GM23338 (cell line): ENCODE data around the gene ANOS1. TPM values are rescaled to one million over a fixed set of nuclear protein-coding genes. Genes with fewer than 3 reads are reported as not detected.

Experiments
- ATAC-seq: fragments of 200-7000 bp; cut with Tn5 transposase; 3 replicates; pipeline ENCODE4 v1.9.1; 2020
- DNase-seq: peaks from one replicate; pipeline ENCODE4 v3.0.0-alpha.2; 2015; ENCODE audit warnings: low spot score
- H2AFZ ChIP-seq: fragments of 200-600 bp; sonication (generic); 2 replicates; pipeline ENCODE4 v1.8.0; 2016; ENCODE audit warnings: antibody characterized with exemption, mild to moderate bottlenecking, moderate library complexity
- H3F3A ChIP-seq: fragments of 200-600 bp; sonication (generic); replicated peaks from 2 replicates; pipeline ENCODE4 v1.8.0; 2017; ENCODE audit warnings: antibody characterized with exemption, mixed run types, low read depth
- H3K27ac ChIP-seq: fragments of 200-600 bp; sonication (generic); 2 replicates; pipeline ENCODE4 v1.6.1; 2016; ENCODE audit warnings: low read depth
- H3K27me3 ChIP-seq: fragments of 200-600 bp; sonication (generic); 2 replicates; pipeline ENCODE4 v1.8.0; 2016; ENCODE audit warnings: mild to moderate bottlenecking, mixed run types, moderate library complexity; ENCODE audit not compliant: insufficient read depth
- H3K36me3 ChIP-seq: fragments of 200-600 bp; sonication (generic); 2 replicates; pipeline ENCODE4 v1.8.0; 2016; ENCODE audit warnings: mild to moderate bottlenecking; ENCODE audit not compliant: insufficient read depth
- H3K4me1 ChIP-seq: fragments of 200-600 bp; sonication (generic); 2 replicates; pipeline ENCODE4 v1.8.0; 2016; ENCODE audit warnings: mild to moderate bottlenecking, moderate library complexity; ENCODE audit not compliant: insufficient read depth
- H3K4me2 ChIP-seq: fragments of 200-600 bp; sonication (generic); 2 replicates; pipeline ENCODE4 v1.7.1; 2017; ENCODE audit warnings: mixed run types
- H3K4me3 ChIP-seq: fragments of 200-600 bp; sonication (generic); 2 replicates; pipeline ENCODE4 v1.6.1; 2016; ENCODE audit warnings: mixed run types
- H3K79me2 ChIP-seq: fragments of 200-600 bp; sonication (generic); replicated peaks from 2 replicates; pipeline ENCODE4 v1.8.0; 2017; ENCODE audit warnings: mild to moderate bottlenecking; ENCODE audit not compliant: insufficient read depth
- H3K9me2 ChIP-seq: fragments of 200-600 bp; sonication (generic); 2 replicates; pipeline ENCODE4 v1.8.0; 2017; ENCODE audit not compliant: insufficient read depth
- H4K20me1 ChIP-seq: fragments of 200-600 bp; sonication (generic); replicated peaks from 2 replicates; pipeline ENCODE4 v1.8.0; 2017; ENCODE audit warnings: mild to moderate bottlenecking; ENCODE audit not compliant: insufficient read depth
- H3K27ac Mint-ChIP-seq: 2 replicates; pipeline ENCODE4 v1.8.0; 2020; ENCODE audit warnings: inconsistent platforms, mild to moderate bottlenecking, moderate library complexity, mixed read lengths
- H3K27me3 Mint-ChIP-seq: 3 replicates; pipeline ENCODE4 v1.8.0; 2022; ENCODE audit warnings: low read depth, mild to moderate bottlenecking, moderate library complexity, mixed read lengths, inconsistent platforms; ENCODE audit not compliant: insufficient read depth, poor library complexity
- H3K36me3 Mint-ChIP-seq: 3 replicates; pipeline ENCODE4 v1.8.0; 2021; ENCODE audit warnings: low read depth, mild to moderate bottlenecking, inconsistent platforms, moderate library complexity, mixed read lengths
- H3K4me1 Mint-ChIP-seq: 3 replicates; pipeline ENCODE4 v1.8.0; 2020; ENCODE audit warnings: mild to moderate bottlenecking, inconsistent platforms, mixed read lengths
- H3K4me3 Mint-ChIP-seq: 3 replicates; pipeline ENCODE4 v1.8.0; 2021; ENCODE audit warnings: moderate library complexity, mild to moderate bottlenecking, inconsistent platforms, mixed read lengths
- H3K9me3 Mint-ChIP-seq: 3 replicates; pipeline ENCODE4 v1.8.0; 2020; ENCODE audit warnings: moderate library complexity, mild to moderate bottlenecking, inconsistent platforms, mixed read lengths
- CREB1 ChIP-seq: fragments of 250-450 bp; sonication (Bioruptor Pico); IDR thresholded peaks from 2 replicates; pipeline ENCODE4 v1.5.0; 2020; ENCODE audit warnings: low read depth, mild to moderate bottlenecking, moderate library complexity
- EZH2 ChIP-seq: fragments of 200-600 bp; sonication (generic); IDR thresholded peaks from one replicate; pipeline ENCODE4 v1.8.0; 2017; ENCODE audit warnings: antibody characterized with exemption, mild to moderate bottlenecking, low read depth; ENCODE audit not compliant: unreplicated experiment
- JUNB ChIP-seq: IDR thresholded peaks from one replicate; pipeline ENCODE4 v1.6.1; 2016; ENCODE audit warnings: antibody characterized with exemption; ENCODE audit not compliant: unreplicated experiment
- NANOG ChIP-seq: IDR thresholded peaks from 2 replicates; pipeline ENCODE4 v1.6.1; 2016; ENCODE audit warnings: antibody characterized with exemption, borderline replicate concordance
- POLR2AphosphoS5 ChIP-seq: IDR thresholded peaks from 2 replicates; pipeline ENCODE4 v1.6.1; 2016; ENCODE audit warnings: antibody characterized with exemption, low read depth
- ZNF114 ChIP-seq: fragments of 250-450 bp; sonication (Bioruptor Pico); IDR thresholded peaks from 2 replicates; pipeline ENCODE4 v1.5.0; 2020; ENCODE audit warnings: mild to moderate bottlenecking, moderate library complexity
- ZNF331 ChIP-seq: fragments of 250-450 bp; sonication (Bioruptor Pico); IDR thresholded peaks from 2 replicates; pipeline ENCODE4 v1.5.0; 2020; ENCODE audit warnings: low read depth, mild to moderate bottlenecking, moderate library complexity
- polyA plus RNA-seq: library from polyadenylated mRNA; unstranded; fragments of >200 nt; fragmentation: Nextera tagmentation; extraction: Ambion mirVana; gene quantifications from 2 replicates; pipeline ENCODE4 v1.2.1, GENCODE V29; 2016
- total RNA-seq: library from RNA; depleted of rRNA; stranded (reverse); fragments of >200 nt; shearing (Covaris generic); gene quantifications from 2 replicates; pipeline ENCODE4 v1.2.3, GENCODE V29; 2014
- TF ChIP-seq, protein P1 (sequence below): fragments of 250-450 bp; sonication (Bioruptor Pico); IDR thresholded peaks from 2 replicates; pipeline ENCODE4 v1.5.0; 2020; ENCODE audit warnings: mild to moderate bottlenecking, moderate library complexity
- TF ChIP-seq, protein P2 (sequence below): IDR thresholded peaks from 2 replicates; pipeline ENCODE4 v1.6.1; 2016; ENCODE audit warnings: antibody characterized with exemption

The ANOS1 gene
- total and polyA plus RNA-seq, 2 experiments from 2014 or later: 21.8 to 68.5 TPM

DNA sequence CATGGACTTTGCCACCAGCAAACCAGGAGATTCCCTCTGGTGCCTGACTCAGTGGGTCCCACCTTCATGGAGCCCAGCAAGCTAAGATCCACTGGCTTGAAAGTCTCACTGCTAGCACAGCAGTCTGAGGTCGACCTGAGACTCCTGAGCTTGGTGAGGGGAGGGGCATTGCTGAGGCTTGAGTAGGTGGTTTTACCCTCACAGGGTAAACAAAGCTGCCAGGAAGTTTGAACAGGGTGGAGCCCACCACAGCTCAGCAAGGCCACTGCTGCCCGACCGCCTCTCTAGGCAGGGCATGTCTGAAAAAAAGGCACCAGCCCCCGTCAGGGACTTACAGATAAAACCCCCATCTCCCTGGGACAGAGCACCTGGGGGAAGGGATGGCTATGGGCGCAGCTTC lies 41.2 kb upstream of the ANOS1 start (continued):
- TF ChIP-seq, protein P1, sequence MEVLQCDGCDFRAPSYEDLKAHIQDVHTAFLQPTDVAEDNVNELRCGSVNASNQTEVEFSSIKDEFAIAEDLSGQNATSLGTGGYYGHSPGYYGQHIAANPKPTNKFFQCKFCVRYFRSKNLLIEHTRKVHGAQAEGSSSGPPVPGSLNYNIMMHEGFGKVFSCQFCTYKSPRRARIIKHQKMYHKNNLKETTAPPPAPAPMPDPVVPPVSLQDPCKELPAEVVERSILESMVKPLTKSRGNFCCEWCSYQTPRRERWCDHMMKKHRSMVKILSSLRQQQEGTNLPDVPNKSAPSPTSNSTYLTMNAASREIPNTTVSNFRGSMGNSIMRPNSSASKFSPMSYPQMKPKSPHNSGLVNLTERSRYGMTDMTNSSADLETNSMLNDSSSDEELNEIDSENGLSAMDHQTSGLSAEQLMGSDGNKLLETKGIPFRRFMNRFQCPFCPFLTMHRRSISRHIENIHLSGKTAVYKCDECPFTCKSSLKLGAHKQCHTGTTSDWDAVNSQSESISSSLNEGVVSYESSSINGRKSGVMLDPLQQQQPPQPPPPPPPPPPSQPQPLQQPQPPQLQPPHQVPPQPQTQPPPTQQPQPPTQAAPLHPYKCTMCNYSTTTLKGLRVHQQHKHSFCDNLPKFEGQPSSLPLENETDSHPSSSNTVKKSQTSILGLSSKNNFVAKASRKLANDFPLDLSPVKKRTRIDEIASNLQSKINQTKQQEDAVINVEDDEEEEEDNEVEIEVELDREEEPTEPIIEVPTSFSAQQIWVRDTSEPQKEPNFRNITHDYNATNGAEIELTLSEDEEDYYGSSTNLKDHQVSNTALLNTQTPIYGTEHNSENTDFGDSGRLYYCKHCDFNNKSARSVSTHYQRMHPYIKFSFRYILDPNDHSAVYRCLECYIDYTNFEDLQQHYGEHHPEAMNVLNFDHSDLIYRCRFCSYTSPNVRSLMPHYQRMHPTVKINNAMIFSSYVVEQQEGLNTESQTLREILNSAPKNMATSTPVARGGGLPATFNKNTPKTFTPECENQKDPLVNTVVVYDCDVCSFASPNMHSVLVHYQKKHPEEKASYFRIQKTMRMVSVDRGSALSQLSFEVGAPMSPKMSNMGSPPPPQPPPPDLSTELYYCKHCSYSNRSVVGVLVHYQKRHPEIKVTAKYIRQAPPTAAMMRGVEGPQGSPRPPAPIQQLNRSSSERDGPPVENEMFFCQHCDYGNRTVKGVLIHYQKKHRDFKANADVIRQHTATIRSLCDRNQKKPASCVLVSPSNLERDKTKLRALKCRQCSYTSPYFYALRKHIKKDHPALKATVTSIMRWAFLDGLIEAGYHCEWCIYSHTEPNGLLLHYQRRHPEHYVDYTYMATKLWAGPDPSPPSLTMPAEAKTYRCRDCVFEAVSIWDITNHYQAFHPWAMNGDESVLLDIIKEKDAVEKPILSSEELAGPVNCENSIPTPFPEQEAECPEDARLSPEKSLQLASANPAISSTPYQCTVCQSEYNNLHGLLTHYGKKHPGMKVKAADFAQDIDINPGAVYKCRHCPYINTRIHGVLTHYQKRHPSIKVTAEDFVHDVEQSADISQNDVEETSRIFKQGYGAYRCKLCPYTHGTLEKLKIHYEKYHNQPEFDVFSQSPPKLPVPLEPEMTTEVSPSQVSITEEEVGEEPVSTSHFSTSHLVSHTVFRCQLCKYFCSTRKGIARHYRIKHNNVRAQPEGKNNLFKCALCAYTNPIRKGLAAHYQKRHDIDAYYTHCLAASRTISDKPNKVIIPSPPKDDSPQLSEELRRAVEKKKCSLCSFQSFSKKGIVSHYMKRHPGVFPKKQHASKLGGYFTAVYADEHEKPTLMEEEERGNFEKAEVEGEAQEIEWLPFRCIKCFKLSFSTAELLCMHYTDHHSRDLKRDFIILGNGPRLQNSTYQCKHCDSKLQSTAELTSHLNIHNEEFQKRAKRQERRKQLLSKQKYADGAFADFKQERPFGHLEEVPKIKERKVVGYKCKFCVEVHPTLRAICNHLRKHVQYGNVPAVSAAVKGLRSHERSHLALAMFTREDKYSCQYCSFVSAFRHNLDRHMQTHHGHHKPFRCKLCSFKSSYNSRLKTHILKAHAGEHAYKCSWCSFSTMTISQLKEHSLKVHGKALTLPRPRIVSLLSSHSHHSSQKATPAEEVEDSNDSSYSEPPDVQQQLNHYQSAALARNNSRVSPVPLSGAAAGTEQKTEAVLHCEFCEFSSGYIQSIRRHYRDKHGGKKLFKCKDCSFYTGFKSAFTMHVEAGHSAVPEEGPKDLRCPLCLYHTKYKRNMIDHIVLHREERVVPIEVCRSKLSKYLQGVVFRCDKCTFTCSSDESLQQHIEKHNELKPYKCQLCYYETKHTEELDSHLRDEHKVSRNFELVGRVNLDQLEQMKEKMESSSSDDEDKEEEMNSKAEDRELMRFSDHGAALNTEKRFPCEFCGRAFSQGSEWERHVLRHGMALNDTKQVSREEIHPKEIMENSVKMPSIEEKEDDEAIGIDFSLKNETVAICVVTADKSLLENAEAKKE (CRISPR knock-in tag): no peak
- no peak for TF ChIP-seq POLR2AphosphoS5
- TF ChIP-seq, protein P2, sequence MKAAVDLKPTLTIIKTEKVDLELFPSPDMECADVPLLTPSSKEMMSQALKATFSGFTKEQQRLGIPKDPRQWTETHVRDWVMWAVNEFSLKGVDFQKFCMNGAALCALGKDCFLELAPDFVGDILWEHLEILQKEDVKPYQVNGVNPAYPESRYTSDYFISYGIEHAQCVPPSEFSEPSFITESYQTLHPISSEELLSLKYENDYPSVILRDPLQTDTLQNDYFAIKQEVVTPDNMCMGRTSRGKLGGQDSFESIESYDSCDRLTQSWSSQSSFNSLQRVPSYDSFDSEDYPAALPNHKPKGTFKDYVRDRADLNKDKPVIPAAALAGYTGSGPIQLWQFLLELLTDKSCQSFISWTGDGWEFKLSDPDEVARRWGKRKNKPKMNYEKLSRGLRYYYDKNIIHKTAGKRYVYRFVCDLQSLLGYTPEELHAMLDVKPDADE: no peak
- no peak for TF ChIP-seq EZH2
- TF ChIP-seq JUNB: no peak
- no peak for TF ChIP-seq CREB1 (CRISPR knock-in tag)
- no peak for TF ChIP-seq ZNF331

DNA sequence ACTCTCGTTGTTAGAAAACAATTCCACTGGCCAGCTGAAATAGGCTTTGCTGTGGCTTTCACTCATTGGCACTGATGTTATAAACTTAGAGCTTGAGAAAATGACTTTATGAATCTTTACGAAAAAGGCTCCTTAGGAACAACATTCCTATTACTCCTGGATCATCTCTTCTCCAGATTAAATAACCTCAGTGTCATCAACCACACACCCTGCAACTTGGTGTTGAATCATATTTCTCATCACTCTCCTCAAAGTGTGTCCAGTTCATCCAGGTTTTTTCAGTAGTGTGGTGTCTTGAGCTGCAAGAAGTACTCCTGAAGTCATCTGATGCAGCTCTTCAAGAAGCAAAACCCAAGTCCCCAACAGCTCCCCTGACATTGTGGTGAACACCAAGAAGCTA lies 28.1 kb upstream of the ANOS1 start:
- ATAC-seq: no peak
- H4K20me1 ChIP-seq: no peaks in the 10 kb centered on the region
- no peaks in the 10 kb centered on the region for H3K27me3 ChIP-seq
- no peak overlapping the region for H2AFZ ChIP-seq
- H3F3A ChIP-seq: no peaks in the 10 kb centered on the region
- no peak overlapping the region for H3K4me3 Mint-ChIP-seq
- no peak overlapping the region for H3K27ac ChIP-seq
- H3K9me2 ChIP-seq: no peaks in the 10 kb centered on the region
- H3K4me1 ChIP-seq: no peaks in the 10 kb centered on the region
- H3K27me3 Mint-ChIP-seq: no peaks in the 10 kb centered on the region
- no peaks in the 10 kb centered on the region; the same call in 2 of the 3 replicates for H3K9me3 Mint-ChIP-seq
- H3K79me2 ChIP-seq: no peaks in the 10 kb centered on the region
- peaks cover 3% of the 10 kb centered on the region; the same call in 2 of the 3 replicates for H3K4me1 Mint-ChIP-seq
- H3K36me3 ChIP-seq: no peaks in the 10 kb centered on the region
- no peak overlapping the region for H3K4me2 ChIP-seq
- DNase-seq: no peak
- H3K27ac Mint-ChIP-seq: no peak overlapping the region
- no peak overlapping the region for H3K4me3 ChIP-seq
- H3K36me3 Mint-ChIP-seq: no peaks in the 10 kb centered on the region
- TF ChIP-seq CREB1 (CRISPR knock-in tag): no peak
- TF ChIP-seq ZNF331: no peak
- TF ChIP-seq, protein P2: no peak
- no peak for TF ChIP-seq NANOG
- no peak for TF ChIP-seq EZH2
- no peak for TF ChIP-seq ZNF114
